HAP-1 (cell line): ENCODE results near the gene SERPINF2.
"Not testable (repeated sequence)": the region's sequence is repeated elsewhere in the genome, so short reads cannot be mapped to it uniquely, and the experiment has no call there.

Source experiments
- DNase-seq, 2 experiments: peaks; one replicate each; pipeline ENCODE4 v3.0.0-alpha.2; 2016 to 2020; ENCODE audit warnings: low spot score in 2 of 2
- H3K27me3 ChIP-seq: fragments of 250-450 bp; sonication (Bioruptor Pico); 2 replicates; pipeline ENCODE4 v1.5.1; 2020; ENCODE audit warnings: low read depth, mild to moderate bottlenecking, moderate library complexity
- H3K36me3 ChIP-seq: fragments of 250-450 bp; sonication (Bioruptor Pico); replicated peaks from 2 replicates; pipeline ENCODE4 v1.5.1; 2020; ENCODE audit warnings: mild to moderate bottlenecking
- H3K4me1 ChIP-seq: fragments of 250-450 bp; sonication (Bioruptor Pico); 2 replicates; pipeline ENCODE4 v1.5.1; 2020; ENCODE audit warnings: mild to moderate bottlenecking
- H3K4me3 ChIP-seq: fragments of 250-450 bp; sonication (Bioruptor Pico); 2 replicates; pipeline ENCODE4 v1.5.1; 2020; ENCODE audit warnings: mild to moderate bottlenecking, moderate library complexity
- H3K9me3 ChIP-seq: fragments of 250-450 bp; sonication (Bioruptor Pico); 2 replicates; pipeline ENCODE4 v1.5.1; 2020; ENCODE audit warnings: mild to moderate bottlenecking, moderate library complexity
- in situ Hi-C: fragments of 300-500 bp; cut with MboI; formaldehyde crosslinking; loops from 3 replicates; pipeline ENCODE4 v1.14.3; 2020; ENCODE audit warnings: low sequenced_read_pairs, inconsistent platforms, mixed read lengths

SERPINF2 gene

DNA sequence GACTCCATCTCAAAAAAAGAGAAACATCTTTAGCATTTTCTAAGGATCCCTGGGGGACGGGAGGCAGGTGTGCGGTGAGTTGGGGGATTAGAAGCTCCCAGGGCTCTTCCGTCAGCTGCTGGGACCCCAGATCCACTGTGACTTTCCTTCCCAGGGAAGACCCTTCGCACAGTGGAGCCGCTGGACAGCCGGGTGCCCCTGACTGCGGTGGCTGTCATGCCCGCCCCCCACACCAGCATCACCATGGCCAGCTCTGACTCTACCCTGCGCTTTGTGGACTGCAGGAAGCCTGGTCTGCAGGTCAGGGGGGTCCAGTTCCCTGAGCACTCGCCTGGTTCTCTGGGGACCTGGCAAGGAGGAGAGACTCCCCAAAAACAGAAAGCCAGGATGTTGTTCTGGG lies 7.3 kb upstream of the SERPINF2 start:
- Histone ChIP-seq H3K27me3 (no peaks in the 10 kb centered on the region), H3K4me3 (no peak overlapping the region), H3K36me3 (peaks cover 4% of the 10 kb centered on the region; the same call in 1 of the 2 replicates), H3K9me3 (no peaks in the 10 kb centered on the region), H3K4me1 (no peaks in the 10 kb centered on the region)
- in situ Hi-C loops = no loop called here
- DNase-seq = no peak

DNA sequence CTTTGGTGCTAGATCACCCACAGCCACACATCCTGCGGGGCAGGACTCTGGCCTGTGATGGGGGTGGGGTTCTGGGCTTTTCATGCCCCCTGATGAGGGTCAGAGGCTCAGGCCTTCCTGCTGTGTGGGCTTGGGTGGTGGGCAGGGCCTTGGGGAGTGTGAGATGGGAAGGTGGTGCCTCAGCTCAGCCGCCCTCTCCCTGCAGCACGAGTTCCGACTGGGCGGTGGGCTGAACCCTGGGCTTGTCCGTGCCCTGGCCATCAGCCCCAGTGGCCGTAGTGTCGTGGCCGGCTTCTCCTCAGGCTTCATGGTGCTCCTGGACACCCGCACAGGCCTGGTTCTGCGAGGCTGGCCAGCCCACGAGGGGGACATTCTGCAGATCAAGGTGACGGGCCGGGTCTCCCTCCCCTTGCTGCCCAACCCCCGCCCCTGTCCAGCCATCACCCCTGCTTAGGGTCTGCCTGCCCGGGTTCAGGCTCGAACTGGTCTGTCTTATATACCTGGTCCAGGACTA lies 6.8 kb upstream of the SERPINF2 start:
- in situ Hi-C loops = no loop called here
- DNase-seq = no peak
- H3K9me3 ChIP-seq = no peaks in the 10 kb centered on the region
- no peaks in the 10 kb centered on the region for H3K4me1 ChIP-seq
- no peaks in the 10 kb centered on the region for H3K27me3 ChIP-seq
- peaks cover 2% of the 10 kb centered on the region; the same call in 1 of the 2 replicates for H3K36me3 ChIP-seq
- no peak overlapping the region for H3K4me3 ChIP-seq

GRCh38 chr17:1736348-1737281 lies 6.1 kb upstream of the SERPINF2 start:
- in situ Hi-C loops = no loop called here
- Histone ChIP-seq H3K4me3 (no peak overlapping the region), H3K9me3 (no peaks in the 10 kb centered on the region), H3K27me3 (no peaks in the 10 kb centered on the region), H3K4me1 (no peaks in the 10 kb centered on the region), H3K36me3 (no peaks in the 10 kb centered on the region)
- DNase-seq = no peak

GRCh38 chr17:1737531-1738291 lies 5.0 kb upstream of the SERPINF2 start:
- no peaks in the 10 kb centered on the region for H3K9me3 ChIP-seq
- in situ Hi-C loops = no loop called here
- no peaks in the 10 kb centered on the region for H3K27me3 ChIP-seq
- no peaks in the 10 kb centered on the region for H3K4me1 ChIP-seq
- H3K36me3 ChIP-seq = no peaks in the 10 kb centered on the region
- no peak for DNase-seq
- no peak overlapping the region for H3K4me3 ChIP-seq

- H3K4me3 ChIP-seq, H3K4me1 ChIP-seq, H3K9me3 ChIP-seq, H3K27me3 ChIP-seq, in situ Hi-C loops, H3K36me3 ChIP-seq, DNase-seq: not testable (repeated sequence)
Measured at GRCh38 chr17:1741899-1742298, 772 bp upstream of the SERPINF2 start.

- H3K36me3 ChIP-seq = no peaks in the 10 kb centered on the region
- H3K4me3 ChIP-seq = no peak overlapping the region
- DNase-seq = no peak
- H3K27me3 ChIP-seq = no peaks in the 10 kb centered on the region
- H3K4me1 ChIP-seq = no peaks in the 10 kb centered on the region
- in situ Hi-C loops = no loop called here
- no peaks in the 10 kb centered on the region for H3K9me3 ChIP-seq
Measured at GRCh38 chr17:1743088-1743439, 393 bp downstream of the SERPINF2 start.

GRCh38 chr17:1744551-1745512 lies 2.2 kb downstream of the SERPINF2 start:
- no peaks in the 10 kb centered on the region for H3K36me3 ChIP-seq
- in situ Hi-C loops = no loop called here
- H3K4me3 ChIP-seq = no peak overlapping the region
- no peaks in the 10 kb centered on the region for H3K4me1 ChIP-seq
- no peaks in the 10 kb centered on the region for H3K27me3 ChIP-seq
- H3K9me3 ChIP-seq = no peaks in the 10 kb centered on the region
- no peak for DNase-seq

GRCh38 chr17:1745513-1746020 lies 2.9 kb downstream of the SERPINF2 start:
- Histone ChIP-seq H3K27me3 (no peaks in the 10 kb centered on the region), H3K9me3 (no peaks in the 10 kb centered on the region), H3K36me3 (no peaks in the 10 kb centered on the region), H3K4me1 (no peaks in the 10 kb centered on the region), H3K4me3 (no peak overlapping the region)
- in situ Hi-C loops = no loop called here
- DNase-seq = no peak

DNA sequence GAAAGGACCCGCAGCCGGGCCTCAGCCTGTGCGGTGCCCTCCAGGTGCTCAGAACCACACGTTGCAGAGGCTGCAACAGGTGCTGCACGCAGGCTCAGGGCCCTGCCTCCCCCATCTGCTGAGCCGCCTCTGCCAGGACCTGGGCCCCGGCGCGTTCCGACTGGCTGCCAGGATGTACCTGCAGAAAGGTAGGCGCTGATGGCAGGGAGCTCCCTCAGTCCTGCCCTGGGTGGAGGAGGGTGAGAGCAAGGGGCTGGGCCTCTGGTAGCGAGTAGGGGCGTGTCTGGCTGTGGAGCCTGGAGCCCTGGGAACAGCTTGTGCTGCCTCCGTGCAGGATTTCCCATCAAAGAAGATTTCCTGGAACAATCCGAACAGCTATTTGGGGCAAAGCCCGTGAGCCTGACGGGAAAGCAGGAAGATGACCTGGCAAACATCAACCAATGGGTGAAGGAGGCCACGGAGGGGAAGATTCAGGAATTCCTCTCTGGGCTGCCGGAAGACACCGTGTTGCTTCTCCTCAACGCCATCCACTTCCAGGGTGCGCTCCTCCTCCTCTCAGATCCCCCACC lies 4.4 kb downstream of the SERPINF2 start:
- Histone ChIP-seq H3K4me1 (no peaks in the 10 kb centered on the region), H3K36me3 (no peaks in the 10 kb centered on the region), H3K9me3 (no peaks in the 10 kb centered on the region), H3K27me3 (no peaks in the 10 kb centered on the region), H3K4me3 (no peak overlapping the region)
- in situ Hi-C loops = no loop called here
- no peak for DNase-seq

GRCh38 chr17:1750628-1751027 lies 8.0 kb downstream of the SERPINF2 start:
- Histone ChIP-seq H3K36me3 (no peaks in the 10 kb centered on the region), H3K27me3 (no peaks in the 10 kb centered on the region), H3K4me1 (no peaks in the 10 kb centered on the region), H3K4me3 (no peak overlapping the region), H3K9me3 (no peaks in the 10 kb centered on the region)
- no peak for DNase-seq
- in situ Hi-C loops = no loop called here

DNA sequence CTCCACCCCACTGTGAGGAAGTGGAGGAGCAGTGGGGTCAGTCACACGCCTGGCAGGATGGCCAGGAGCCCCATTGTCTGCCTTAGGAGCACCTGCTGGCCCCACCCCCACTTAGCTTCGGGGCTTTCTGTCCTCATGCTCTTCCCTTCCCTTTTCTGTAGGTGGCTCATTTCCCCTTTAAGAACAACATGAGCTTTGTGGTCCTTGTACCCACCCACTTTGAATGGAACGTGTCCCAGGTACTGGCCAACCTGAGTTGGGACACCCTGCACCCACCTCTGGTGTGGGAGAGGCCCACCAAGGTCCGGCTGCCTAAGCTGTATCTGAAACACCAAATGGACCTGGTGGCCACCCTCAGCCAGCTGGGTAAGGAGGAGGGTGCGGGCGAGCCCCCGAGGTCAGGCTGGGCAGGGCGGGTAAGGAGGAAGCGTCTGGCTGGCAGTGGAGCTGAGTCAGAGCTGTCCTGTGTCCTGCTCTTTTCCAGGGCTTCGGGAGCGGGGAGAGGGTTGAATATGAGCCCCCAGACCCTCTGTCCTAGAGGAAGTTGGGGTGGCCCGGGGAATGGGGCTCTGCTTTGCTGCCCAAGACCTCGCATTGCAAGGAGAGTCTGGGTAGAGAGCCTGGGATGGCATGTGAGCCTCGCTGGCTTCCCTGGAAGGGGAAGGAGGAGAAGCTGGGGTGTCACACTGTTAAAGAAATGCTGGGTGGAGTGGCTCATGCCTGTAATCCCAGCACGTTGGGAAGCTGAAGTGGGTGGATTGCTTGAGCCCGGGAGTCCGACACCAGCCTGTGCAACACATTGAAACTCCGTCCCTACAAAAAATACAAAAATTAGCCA lies 10.0 kb downstream of the SERPINF2 start:
- DNase-seq = no peak
- Histone ChIP-seq H3K4me3 (no peak overlapping the region), H3K9me3 (no peaks in the 10 kb centered on the region), H3K4me1 (no peaks in the 10 kb centered on the region), H3K27me3 (no peaks in the 10 kb centered on the region), H3K36me3 (no peaks in the 10 kb centered on the region)
- in situ Hi-C loops = no loop called here

- no peaks in the 10 kb centered on the region for H3K9me3 ChIP-seq
- no peaks in the 10 kb centered on the region for H3K27me3 ChIP-seq
- H3K36me3 ChIP-seq = no peaks in the 10 kb centered on the region
- DNase-seq = no peak
- no peaks in the 10 kb centered on the region for H3K4me1 ChIP-seq
- no peak overlapping the region for H3K4me3 ChIP-seq
- in situ Hi-C loops = no loop called here
Measured at GRCh38 chr17:1753767-1754429, 11.2 kb downstream of the SERPINF2 start.
